Myocyte (in vitro differentiated cells): ENCODE data around the gene AMDHD2. TPM values are rescaled to one million over a fixed set of nuclear protein-coding genes. Genes with fewer than 3 reads are reported as not detected.
A peak's percentile ranks its signal among the peaks of the same experiment; 100 is the strongest.

Experiments
- DNase-seq: peaks from one replicate; pipeline ENCODE4 v3.0.0-alpha.2; 2012; ENCODE audit warnings: low read depth
- total RNA-seq: library from RNA; depleted of rRNA; stranded (reverse); fragments of >200 nt; gene quantifications from 2 replicates; pipeline ENCODE4 v1.2.3, GENCODE V29; 2014

The AMDHD2 gene
- total RNA-seq, 1 donor from 2014 or later, result 39.7 TPM

- DNase-seq, result peak; percentile 61
These were observed 4.9 kb upstream of the AMDHD2 start for GRCh38 chr16:2515180-2515851.

GRCh38 chr16:2516391-2517240 lies 3.6 kb upstream of the AMDHD2 start:
- DNase-seq, result no peak

GRCh38 chr16:2517954-2518605 lies 2.1 kb upstream of the AMDHD2 start:
- DNase-seq, result no peak

DNA sequence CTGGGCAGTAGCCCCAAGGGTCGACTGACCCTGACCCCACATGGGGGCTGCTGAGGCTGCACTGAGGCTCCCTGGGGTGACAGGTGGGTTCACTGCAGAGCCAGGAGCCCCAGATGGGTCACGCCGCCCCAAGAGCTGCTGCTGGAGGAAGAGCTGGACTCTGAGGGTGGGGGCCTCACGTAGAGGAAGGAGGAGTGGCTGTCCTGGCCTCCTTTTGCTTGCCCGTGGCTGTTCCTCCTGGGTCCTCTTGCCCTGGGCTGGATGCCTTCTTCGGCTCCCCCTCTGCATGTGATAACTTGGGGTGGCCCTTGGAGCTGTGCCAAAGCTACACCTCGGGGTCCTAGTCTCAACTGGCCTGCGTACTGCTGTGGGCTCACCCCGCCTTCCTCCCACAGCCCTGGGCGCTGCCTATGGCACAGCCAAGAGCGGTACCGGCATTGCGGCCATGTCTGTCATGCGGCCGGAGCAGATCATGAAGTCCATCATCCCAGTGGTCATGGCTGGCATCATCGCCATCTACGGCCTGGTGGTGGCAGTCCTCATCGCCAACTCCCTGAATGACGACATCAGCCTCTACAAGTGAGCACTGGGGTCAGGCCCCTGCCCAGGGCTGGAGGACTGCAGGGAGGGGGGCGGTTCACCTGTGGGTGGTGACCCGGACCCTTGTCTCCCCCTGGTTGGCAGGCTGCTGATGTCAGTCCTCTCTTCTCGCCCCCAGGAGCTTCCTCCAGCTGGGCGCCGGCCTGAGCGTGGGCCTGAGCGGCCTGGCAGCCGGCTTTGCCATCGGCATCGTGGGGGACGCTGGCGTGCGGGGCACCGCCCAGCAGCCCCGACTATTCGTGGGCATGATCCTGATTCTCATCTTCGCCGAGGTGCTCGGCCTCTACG lies 1.1 kb upstream of the AMDHD2 start:
- DNase-seq, result no peak

GRCh38 chr16:2519711-2520080 lies 475 bp upstream of the AMDHD2 start:
- no peak for DNase-seq

DNA sequence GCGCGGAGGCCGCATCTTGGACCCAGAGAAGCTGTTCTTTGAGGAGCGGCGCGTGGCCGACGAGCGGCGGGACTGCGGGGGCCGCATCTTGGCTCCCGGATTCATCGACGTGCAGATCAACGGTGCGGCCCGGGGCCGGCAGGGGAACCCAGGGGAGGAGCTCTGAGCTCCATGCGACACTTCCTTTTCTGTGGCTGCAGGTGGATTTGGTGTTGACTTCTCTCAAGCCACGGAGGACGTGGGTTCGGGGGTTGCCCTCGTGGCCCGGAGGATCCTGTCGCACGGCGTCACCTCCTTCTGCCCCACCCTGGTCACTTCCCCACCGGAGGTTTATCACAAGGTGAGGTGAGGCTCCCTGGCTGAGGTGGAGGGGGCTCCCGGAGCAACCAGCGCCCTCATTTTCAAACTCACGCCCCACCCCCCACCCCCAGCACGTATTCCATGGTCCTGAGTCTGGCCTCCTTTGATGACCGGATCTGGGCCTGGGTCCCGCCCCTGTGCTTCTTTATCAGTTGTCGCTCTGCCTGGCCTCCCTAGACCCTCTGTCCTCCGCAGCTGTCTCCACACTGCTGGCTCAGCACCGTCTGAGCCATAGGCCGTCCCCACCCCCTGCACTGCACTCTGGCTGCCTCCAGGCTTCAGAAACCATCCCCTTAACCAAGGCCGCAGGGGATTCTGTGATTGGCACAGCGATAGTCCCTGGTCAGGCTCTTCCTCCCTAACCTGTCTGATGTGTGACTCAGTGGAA lies 787 bp downstream of the AMDHD2 start:
- no peak for DNase-seq

DNA sequence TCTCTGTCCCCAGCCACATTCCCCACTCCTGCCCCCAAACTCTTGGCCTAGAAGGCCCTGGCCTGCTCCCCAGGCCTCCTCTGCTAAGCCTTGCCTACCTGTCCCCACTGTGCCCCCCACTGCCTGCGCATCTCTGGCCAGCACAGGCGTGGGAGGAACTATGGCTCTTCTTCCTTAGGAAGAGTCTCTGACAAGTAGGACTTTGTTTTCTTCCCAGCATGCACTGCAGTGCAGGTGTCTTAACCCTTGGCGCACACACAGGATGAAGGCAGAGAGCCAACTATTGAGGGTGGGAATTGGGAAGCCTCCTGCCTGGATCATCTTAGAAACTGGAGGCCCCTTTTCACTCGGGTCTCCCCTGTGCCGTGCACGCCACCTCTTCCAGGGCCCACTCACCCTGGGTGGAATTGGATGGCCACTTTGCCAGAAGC lies 3.6 kb downstream of the AMDHD2 start:
- DNase-seq, result no peak

DNA sequence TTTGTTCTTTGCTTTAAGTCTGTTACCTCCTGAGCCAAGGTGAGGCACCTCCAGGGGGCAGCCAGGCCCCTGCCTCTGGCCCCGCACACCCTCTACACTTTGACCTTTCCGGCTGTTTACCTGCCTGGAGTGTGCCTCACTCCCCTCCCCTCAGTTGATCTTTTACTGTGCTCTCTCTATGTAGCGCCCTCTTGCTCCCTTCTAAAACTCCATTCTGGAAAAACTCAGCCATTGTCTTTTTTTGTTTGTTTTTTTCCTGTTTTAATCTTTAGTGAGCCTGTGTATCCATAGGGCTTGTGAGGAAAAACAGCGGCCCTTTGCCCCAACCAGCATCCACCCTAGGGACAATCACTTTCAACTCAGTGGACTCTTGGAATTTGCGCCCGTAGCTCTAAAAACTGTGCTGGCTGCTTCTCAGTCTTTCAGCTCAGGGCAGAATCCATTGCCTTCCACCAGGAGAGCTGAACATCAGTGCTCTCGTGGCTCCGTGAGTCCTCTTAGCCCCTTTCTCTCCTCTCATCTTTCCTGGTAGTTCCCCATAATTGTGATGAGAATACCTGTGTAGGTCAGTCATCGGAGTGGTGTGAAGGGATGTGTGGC lies 4.3 kb downstream of the AMDHD2 start:
- no peak for DNase-seq

- no peak for DNase-seq
These were observed 6.0 kb downstream of the AMDHD2 start for GRCh38 chr16:2526135-2526534.

DNA sequence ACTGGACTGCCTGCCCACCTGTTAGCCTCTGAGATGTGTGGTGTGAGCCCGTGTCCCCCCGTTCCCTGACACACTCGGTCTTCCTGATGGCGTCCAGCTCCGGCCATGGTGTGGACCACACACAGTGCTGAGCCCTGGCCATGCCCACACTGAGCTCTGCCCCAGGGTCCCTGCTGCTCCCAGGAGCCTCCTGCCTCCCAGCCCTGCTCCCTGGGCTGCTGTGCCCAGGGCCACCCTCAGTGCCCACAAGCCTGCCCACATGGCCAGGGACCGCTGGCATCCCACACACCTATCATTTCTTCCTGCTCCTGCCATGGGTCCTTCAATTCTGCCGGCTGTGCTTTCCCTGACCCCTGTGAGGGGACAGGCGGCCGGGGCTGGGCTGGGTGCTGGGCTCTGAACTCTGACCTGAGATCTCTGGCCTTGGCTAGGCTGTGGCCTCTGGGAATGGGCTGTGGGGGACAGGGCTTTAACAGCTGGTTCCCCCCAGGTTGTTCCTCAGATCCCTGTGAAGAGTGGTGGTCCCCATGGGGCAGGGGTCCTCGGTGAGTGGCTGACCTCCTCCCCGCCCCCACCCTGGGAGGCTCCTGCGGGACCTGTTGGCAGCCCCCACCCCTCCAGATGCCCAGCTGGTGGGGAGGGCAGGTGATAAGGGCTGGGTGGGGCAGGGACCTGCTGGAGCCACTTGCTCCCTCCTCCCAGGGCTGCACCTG lies 7.1 kb downstream of the AMDHD2 start:
- DNase-seq, result no peak

DNA sequence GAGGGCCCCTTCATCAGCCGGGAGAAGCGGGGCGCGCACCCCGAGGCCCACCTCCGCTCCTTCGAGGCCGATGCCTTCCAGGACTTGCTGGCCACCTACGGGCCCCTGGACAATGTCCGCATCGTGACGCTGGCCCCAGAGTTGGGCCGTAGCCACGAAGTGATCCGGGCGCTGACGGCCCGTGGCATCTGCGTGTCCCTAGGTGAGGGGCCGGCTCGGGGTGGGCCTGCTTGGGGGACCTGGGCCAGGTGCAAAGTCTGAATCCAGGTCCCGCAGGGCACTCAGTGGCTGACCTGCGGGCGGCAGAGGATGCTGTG lies 7.6 kb downstream of the AMDHD2 start:
- DNase-seq, result no peak

GRCh38 chr16:2528161-2529060 lies 8.2 kb downstream of the AMDHD2 start:
- DNase-seq, result no peak

DNA sequence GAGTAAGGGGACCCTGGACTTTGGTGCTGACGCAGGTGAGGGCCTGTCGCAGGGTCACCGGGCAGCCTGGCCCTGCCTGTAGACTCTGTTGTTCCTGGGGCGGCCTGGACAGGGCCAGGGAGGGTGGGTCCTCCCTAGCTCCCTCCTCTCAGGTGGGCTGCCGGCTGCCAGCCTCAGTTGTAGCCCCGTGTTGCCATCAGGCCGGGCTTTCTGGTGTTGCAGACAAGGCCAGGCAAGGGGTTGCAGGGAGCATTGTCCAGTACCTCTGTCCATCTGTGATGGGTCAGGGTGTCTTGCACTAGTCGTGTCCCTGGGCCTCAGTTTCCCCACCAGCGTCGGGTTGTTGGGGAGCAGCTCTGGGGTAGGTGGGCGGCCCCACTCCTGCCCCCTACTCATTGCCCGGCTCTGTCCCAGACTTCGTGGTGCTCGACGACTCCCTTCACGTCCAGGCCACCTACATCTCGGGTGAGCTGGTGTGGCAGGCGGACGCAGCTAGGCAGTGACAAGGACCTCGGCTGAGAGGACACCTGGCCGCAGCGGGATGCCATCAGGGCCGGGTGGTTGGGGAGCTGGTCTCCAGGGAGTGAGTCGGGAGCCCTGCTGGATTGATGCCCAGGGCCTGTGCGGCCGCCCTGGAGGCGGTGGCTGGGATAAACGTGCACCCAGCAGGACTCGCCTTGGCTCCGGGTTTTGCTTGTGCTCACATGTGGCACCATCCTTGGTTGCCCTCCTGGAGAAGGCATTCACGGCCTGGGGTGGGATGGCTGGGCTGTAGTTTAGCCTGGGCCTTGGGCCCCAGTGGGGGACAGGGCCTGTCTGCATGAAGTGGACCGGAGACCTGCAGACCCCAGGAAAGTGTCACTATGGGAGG lies 9.1 kb downstream of the AMDHD2 start:
- no peak for DNase-seq

DNA sequence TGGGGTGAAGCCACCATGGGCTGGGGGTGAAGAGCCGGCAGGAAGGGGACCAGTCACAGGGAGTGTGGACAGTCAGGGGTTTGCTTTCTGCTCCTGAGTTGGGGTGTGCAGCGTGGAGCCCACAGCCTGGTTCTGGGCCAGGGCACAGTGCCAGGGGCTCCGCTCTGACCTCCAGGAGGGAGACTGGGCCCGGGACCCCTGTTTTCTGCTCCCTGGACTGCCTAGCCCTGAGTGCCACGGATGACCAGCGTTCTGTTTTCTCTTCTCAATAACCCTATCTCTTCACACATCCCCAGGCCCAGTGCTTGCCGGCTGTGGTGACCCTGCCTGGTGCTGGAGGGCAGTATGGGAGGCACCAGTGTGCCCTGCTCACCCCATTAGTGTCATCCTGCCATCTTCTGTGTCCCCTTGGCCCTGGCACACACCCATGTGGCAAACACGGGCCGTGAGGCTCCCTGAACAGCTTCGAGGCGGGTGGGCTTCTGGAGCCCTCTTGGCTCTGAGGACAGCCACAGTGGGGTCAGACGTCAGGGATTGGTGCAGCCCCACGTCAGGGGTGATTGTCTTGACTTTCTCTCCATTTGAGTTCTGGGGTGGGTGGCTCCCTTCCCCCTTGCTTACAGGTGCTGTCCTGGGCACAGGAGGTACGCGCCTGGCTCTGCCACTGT lies 9.9 kb downstream of the AMDHD2 start:
- no peak for DNase-seq

DNA sequence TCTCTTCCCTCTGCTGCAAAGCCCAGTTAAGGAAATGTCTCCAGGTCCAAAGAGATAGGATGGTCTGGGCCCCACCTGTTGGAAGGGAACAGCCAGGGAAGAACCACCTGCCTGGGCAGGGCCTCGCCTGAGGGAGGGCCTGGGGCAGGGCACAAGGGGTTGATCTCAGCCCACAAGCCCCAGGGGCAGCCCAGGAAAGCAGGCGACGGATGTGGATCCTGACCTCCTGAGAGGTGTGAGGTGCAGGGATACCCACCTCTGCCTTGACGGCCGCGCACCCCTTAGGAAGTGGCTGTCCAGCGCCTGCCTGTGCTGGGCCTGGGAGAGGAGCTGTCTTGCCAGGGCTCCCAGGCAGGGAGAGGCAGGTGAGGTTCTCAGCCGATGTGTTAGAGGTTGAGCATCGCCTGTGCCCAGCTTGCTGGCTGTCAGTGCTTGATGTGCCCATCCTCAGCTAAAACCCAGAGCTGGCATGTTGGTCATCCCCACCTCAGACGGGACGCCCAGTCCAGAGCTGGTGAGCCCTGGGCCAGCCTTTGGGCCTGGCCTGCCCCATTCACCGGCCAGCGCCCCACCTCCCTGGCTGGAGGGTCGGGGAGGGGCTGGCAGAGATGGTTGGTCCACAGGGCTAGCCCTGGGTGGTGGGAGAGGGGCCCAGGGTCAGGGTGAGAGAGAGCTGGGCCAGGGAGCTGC lies 10.6 kb downstream of the AMDHD2 start:
- no peak for DNase-seq

GRCh38 chr16:2531371-2531695 lies 11.2 kb downstream of the AMDHD2 start, which contains the start of gene CEMP1:
Gene CEMP1, minus strand, starts transcription at chr16:2531408. Its CDS starts 335 bp downstream, at chr16:2531073.
- no peak for DNase-seq
